Stimulated activated CD4-positive, alpha-beta T cell treated with anti-CD3 and anti-CD28 coated beads, Interleukin-2, amount 100 ng/mL, for 24 hours (primary cell): Measurements from ENCODE around the gene MDGA2.

Source experiments
- DNase-seq, 2 donors: peaks; one replicate each; pipeline ENCODE4 v3.0.0-alpha.2; 2020

MDGA2 gene

DNA sequence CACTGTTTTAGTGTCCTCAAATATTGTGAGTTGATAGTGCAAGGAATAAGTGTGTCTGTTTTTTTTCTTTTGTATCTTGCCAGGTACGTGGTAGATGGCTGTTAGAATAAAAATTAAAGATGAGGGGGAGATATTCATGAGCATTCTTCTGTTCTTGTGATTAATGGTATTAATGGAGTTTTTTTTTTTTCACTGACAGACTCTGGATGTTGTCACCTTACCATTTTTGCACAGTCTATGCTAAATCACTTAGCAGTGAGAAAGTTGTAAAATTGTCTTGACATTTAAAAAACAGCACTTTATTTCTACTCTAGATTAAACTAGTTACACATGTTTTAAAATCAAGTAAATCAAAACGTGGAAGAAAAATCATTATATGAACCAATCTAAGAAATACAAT lies 204.3 kb downstream of the MDGA2 start:
- no peak for DNase-seq

DNA sequence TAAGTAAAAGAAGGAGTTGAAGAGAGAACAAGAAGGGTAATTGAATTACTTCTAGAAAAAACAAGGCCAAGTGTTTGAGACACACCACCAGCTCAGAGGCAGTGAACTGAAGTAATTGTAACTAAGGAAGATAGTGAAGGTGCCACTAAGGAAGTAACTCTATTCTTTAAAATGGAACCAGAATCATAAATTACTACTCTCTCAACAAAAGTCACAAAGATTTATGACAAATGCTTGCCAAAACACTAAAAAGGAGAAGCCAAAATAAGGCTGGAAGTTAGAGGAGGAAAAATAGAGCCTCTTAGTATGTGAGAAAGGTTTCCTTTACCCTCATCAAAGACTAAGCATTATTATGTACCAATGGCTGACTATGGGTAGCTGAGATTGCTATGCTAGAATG lies 208.5 kb downstream of the MDGA2 start:
- no peak for DNase-seq

DNA sequence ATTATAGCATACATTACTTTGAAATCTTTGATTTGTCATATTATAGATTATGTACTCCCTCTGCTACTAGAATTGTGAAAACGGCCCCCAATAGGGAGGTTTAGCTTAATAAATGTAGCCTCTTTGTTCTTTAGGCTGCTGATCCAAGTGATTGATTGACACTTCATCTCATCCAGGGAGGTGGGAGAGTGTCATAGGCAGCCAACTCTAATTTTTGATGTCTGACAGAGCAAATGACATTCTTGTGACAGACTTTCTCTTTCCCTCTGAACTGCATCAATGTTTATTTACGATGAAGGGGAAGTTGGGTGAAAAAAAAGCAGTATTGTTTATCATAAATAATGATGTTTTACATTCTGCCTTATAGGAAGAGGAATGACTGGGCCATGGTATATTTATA lies 221.4 kb downstream of the MDGA2 start:
- DNase-seq = no peak

DNA sequence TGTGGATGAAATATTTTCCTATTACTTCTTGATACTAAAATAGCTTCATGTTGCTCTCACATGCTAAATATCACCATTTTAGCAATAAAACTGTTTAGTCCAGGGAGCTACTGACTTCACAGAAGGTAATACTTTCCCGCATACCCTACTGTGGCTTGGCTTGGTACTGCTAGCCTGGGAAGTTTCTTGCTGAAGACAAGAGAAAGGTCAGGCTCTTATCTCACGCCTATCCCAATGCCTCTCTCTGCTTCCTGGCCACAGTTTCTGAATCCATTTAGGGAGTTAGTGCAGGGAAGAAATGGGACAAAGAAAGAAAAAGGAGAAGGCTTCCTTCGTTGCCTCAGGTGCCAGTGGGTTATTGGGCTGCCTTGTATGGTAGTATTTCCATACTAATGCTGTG lies 228.3 kb downstream of the MDGA2 start:
- DNase-seq = no peak

DNA sequence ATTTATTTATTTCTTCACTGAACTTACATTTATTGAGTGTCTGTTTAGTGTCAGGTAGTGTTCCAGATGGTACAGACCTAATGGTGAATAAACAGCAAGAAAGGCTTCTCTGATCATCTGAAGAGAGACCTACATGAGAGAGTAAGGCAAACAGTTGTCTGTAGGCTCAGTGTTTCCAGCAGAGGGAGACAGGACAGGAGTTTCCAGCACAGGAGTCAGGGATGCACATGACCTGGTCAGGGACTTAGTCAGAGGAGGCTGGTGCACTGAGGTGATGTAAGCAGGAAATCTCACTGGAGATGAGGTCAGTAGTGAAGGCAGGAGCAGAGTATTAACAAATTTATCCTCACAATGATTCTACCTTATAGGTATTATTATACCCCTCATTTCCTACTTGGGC lies 233.2 kb downstream of the MDGA2 start:
- no peak for DNase-seq

DNA sequence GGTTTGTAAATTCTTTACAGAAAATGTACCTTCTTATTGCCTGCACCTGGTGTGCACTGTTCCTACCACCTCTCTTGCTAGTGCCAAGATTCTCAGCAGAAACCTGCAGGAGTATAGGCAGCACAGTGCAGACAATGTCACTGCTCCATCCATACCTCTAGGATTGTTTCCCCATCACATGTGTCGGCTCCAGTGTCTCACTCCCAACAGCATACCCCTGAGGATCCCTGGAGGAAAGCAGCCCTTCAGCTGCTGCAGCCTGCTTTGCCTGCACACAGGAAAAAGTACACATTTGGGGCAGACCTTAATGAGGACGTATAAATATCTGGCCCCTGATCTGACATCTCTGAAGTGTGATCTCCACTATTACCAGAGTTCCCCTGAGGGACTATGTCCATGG lies 235.5 kb downstream of the MDGA2 start:
- no peak for DNase-seq

DNA sequence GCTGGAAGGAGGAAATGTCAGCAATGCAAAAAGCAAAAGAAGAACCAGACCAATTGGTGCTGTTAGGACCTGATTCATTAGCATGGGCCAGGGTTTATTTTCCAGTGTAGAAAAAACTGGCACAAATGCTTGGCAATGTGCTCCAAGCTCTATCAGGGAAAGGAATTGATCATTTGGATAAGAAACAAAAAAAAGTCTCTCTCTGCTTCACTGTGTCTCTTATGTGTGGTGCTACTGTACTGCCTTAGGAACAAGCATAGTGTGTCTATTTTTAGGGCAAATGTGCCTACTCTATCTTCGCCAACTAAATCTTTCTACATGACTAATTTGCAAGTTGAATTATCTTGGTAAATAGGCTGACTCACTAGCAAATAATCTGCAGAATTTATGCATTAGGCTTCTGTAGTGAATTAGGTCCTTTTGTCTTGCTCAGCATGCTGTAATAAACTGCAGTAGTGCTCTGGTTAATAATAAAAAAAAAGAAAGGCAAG lies 236.7 kb downstream of the MDGA2 start:
- no peak for DNase-seq

DNA sequence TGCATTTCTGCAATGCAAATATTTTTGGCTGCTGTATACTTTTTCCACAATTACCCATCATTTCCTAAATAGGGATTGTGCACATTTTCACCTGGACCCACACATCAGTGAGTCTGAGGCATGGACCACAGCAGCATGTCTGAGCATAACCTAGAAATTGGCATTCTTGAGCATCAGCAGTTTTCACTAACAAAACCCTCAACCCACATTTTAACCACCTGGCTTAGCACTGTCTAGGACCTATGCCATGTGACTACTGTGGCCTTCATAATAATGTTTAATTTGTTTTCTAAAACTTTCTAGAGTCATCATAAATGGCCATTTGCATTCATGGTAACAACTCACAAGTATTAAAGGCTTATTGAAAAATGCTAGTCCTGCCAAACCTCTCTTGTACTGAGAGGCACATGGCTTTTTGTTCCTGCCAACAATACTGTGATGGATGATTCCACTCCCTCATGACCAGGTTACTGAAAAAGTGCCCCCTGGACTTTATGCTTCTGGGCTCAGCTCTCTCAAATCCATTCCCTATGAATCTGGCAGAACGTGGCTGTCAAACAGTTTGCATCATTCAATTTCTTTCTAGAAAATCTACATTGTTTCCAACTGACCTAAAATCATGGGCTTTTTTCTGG lies 240.0 kb downstream of the MDGA2 start:
- DNase-seq = no peak

DNA sequence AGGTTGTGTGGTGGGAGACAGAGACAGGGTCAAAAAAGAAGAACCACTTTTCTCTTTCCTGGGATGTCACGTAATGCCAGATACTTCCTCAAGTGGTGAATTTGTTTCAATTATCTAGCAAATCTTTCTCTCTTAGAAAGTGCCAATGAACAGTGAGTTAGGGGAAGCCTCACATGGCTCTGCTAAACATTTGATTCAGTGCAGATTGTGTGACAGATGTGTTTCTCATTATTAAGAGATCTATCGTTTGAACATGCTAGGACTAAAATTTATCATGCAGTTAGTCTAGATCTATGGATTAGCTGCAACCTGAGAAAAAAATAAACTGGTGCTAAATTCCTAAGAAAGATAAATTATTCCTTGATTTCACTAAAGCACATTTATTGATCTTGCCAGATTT lies 247.8 kb downstream of the MDGA2 start:
- no peak for DNase-seq

DNA sequence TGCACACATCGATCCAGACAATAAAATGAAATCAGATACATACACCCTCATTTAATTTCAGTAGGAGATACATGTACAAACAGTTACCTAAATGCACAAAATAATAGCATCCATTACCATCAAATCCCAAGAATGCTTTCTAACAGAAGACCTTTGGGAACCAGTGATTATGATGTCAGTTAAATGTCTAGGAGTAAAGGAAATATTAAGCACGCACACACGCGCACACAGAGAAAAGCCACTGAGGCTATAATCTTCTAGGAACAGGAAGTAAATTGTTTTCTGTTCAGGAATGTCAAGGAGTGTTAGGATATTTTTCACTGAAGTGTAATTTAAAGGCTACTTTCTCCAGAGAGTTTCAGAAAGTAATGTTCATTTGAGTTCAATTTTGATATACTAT lies 250.1 kb downstream of the MDGA2 start:
- no peak for DNase-seq

DNA sequence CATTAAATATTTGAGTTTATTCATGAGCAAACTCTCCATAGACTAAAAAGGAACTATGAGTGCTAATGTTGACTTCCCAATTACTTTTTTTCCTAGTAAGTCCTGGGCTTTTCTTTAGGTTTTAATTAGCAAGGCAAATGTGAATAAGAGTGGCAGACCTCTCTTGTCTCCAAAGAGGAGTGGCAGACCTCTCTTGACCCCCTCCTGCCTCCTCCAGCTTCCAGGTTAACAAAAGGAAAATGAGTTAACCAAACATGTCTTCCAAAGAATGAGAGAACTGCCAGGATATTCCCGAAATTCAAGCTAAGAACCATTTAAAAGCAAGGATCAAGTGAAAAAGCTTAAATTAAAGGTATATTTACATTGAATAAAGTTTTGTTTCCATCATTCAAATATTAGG lies 253.2 kb downstream of the MDGA2 start:
- no peak for DNase-seq

DNA sequence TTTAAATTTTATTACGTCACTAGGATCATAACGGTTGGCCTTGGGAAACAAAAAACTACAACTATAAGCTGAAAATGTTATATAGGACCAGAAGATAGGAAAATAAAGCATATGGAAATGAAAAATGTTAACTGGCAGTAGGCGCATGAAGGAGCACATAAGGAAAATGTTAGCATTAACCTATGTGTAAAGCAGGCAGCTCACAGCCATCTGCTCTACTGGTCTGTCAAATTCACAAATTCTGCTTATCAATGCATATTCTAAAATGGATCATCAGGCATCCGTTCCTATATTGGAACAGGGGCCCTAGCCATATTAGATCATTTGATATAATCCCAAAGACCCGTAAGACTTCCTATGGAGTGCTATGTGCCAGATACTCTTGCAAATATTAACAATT lies 263.9 kb downstream of the MDGA2 start:
- DNase-seq = no peak

DNA sequence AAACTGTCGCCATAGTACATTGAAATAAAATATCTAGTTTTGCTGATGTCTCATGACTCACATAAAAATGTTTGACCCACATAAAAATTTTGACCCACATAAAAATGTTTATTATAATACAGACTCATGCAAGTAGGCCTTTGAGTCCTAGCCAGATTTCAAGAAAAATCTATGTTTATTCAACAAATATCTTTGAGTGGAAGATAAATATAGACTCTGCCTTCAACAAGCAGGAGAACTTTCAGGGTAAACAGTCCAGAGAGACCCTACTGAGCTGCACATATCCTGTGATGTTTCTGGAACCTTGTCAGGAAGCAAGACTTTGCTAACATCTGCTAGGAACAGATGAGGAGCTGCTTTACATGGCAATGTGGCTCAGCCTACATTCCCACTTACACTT lies 283.1 kb downstream of the MDGA2 start:
- DNase-seq = no peak

DNA sequence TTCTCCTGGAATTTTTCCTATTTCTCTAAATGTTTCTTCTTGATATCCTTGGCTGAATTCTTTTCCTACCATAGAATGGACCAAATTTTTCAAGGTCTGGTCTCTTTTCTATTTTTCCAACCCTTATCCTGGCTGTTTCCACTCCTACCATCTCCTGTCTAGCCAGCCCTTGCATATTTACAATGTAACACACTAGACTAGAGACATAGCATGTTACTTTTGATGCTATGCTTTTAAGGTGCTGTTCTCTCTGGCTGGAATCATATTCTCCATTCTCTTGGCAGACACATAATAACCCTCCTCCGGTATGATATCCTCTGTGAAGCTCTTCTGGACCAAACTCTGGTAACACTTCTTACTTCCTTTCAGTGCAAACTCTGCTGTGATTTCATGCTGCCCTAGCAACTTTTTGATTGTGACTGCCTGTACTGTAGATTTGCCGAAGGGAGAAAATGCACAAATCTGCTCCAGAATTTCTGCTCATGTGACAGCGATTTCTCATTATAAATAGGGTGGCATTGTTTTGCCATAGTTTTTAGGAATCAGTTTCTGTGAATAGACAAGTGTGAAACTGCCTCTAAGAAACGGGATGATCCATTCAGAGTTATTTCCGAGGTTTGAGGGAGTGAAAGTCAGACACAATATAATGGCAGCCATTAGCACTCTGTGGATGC lies 284.4 kb downstream of the MDGA2 start:
- no peak for DNase-seq

DNA sequence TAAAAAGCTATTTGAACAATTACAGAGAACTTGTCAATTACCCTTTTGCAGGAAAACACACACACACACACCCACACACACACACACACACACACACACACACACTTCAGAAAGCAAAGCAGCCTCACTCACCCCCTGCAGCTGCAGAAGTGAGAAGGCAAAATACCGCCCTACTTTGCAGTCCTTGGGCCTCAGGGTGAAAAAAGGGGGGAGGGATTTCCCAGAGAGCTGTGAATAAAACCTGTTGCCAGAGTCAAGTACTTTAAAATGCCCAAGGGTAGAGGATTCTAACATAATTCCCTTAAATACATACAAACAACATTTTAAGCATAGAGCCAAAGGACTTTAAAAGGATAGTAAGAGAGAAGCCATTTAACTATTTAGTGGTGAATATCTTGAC lies 285.9 kb downstream of the MDGA2 start:
- no peak for DNase-seq

DNA sequence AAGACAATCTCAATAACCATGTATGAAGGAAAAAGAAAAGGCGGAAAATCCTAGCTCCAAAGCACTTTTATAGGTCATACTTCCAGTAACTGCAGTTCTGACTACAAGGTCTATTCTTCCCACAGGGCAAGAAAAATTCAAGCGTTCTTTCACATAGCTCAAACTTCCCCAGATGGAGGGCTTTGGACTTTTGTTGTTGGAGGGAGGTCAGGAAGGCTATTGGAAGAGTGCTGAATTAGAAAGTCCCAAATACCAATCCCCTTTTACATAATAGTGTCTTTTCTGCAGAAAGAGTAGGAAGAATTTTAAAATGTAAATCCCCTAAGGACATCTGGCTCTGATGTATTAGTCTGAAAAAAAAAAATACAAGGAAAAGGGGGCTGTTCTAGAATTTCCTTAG lies 309.4 kb downstream of the MDGA2 start:
- DNase-seq = no peak

DNA sequence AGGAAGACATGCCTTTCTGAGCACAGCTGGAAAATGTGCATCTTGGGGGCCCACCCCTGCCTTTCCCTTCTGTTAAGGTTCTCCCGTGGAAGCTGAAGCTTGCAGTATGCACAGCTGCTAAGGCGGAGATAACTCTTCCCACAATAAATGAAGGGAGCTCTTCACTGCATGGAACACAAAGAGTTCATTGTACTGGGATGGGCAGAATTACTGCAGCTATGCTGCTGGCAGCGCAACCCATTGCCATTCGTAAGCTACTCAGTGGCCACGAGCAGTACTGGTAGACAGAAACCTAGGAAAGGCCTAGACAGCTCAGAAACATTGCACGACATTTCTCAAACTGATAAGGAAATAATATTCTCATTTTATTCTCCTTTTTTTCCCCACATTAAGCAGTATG lies 310.2 kb downstream of the MDGA2 start:
- no peak for DNase-seq

DNA sequence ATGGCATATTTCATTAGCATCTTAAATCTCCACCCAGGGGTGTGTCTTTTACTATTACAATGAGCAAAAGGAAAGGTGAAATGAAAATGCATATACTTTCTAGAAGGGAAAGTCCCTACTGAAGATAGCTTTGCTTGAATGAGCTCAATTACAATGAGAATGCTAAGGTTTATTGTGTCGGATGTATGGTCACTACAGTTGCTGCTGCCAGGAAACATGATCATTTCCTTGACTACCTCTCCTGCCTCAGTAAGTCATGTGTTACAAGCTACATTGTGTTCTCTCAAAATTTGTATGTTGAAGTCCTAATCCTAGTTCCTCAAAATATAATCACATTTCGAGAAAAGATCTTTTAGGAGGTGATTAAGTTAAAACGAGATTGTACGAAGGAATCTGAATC lies 322.2 kb downstream of the MDGA2 start:
- no peak for DNase-seq

DNA sequence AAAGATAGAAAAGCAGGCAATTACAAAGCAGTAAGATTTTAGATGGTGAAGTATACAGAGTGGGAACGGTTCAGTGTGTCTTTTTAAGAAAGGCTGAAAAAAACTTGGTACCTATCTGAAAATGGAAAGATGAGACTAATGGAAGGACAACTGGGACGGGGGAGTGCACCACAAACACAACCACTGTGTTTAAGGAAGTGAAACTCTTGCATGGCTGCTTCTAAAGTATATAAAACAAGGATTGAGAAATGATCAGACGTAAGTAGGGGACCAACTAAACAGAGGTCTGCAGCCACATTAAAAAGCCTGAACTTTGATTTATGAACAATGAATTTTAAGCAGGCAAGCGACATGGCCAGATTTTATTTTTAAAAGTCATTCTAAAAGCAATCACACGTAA lies 328.6 kb downstream of the MDGA2 start:
- DNase-seq = no peak

DNA sequence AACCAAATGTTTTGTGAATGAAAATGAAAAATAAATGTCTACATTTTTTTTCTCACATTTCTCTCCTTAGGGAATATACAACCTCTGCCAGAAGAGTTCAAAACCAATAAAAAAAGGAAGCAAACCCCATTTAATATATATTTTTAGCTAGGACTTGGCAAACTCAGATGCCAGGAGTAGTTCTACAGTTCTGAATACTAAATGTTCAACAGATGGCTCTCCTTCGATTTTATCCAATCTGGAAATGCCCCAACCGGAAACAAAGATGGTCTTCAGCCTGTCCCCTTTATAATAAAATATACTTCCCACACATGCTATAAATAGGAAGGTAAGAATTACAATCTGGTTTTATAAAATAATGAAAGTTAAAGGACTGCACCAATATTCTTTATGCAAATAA lies 330.4 kb downstream of the MDGA2 start:
- DNase-seq = no peak

DNA sequence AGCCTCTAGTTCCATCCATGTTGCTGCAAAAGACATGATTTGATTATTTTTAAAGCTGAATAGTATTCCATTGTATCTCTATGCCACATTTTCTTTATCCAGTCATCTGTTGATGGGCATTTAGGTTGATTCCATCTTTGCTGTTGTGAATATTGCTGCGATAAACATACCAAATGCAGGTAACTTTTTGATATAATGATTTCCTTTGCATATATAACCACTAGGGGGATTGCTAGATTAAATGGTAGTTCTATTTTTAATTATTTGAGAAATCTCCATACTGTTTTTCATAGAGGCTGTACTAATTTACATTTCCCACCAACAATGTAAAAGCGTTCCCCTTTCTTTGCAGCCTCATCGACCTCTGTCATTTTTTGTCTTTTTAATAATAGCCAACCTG lies 342.5 kb downstream of the MDGA2 start:
- DNase-seq = no peak

DNA sequence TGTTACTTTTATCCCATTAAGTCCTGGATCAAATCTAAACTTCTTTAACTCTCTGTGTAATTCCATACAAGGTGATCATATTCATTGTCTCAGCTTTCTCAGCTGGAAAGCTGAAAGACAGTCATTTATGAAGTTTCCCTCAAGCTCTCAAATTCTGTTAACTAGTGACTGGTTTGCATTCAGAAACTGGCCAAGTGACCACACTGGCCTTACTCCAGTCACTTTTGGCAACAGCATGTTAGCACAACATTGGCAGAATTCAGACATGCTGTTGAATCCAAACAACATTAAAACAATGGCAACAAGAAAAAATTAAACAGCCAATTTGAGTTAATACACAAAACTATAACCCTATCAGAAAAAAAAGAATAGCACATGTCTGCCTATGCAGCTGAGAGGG lies 343.3 kb downstream of the MDGA2 start:
- no peak for DNase-seq

DNA sequence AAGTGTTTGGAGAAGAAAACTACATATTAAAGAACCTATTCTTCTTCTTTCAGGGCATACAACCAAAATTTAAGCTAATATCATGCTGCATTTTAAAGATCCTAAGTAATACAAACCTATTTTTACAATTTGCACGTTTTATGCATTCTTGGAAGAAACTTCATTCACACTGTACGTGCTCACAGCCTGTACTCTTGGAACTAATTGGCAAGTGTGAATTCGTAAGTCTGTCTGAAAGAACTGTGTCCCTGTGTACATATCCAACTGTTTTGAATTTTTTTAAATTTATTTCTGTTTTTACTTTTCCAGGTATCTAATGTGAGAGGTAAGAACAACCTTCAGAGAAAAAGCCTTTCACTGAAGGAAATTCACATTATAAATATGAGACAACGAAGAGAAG lies 347.0 kb downstream of the MDGA2 start:
- DNase-seq = no peak

DNA sequence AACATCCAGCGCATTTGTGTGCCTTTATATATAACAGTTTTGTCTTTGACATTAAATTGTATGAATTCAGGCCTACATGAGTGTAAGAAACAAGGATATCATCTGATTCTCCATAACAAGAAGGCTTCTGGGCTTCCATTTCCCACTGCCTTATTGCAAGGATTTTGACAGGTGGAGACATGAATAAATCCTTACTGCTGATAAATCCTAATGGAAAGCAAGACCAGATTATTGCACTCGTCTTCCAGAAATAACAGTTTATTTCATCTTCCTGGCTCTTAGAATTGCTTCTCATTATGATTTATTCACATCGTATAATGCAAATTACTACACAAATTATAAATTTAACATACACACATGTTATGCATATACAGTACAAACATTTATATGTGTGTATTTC lies 348.1 kb downstream of the MDGA2 start:
- DNase-seq = no peak

DNA sequence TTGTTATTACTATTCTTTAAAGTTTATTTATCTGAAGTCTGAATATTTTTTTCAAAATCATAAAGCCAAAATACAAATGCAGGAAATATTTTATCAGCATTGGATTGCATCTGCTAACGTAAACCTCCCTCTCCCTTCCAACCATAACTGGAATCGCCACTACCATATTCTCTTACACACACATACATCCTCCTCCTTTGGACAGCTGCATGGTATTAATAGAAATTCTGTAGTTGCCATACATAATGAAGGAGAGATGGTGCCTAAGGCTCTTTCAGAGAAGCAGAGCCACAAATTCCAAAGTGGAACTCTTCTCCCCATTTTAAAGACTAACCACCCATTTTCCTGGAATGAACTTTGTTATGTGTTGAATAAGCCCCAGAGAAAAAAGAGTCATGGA lies 352.7 kb downstream of the MDGA2 start:
- no peak for DNase-seq
